Mucosa of descending colon (tissue), 3 donors: Measurements from ENCODE around the gene ALDH18A1. TPM values are rescaled to one million over a fixed set of nuclear protein-coding genes. Genes with fewer than 3 reads are reported as not detected.
A peak's percentile ranks its signal among the peaks of the same experiment; 100 is the strongest.

Experiments used
- ATAC-seq: fragments of 200-7000 bp; cut with Tn5 transposase; one replicate; pipeline ENCODE4 v1.9.1; 2020; ENCODE audit warnings: mild to moderate bottlenecking, moderate library complexity
- DNase-seq, 3 donors: peaks; one replicate each; pipeline ENCODE4 v3.0.0-alpha.2; 2020
- H3K36me3 ChIP-seq: fragments of 200-600 bp; one replicate; pipeline ENCODE4 v1.8.0; 2021; ENCODE audit warnings: low read depth, mild to moderate bottlenecking
- H3K4me1 ChIP-seq: fragments of 200-600 bp; one replicate; pipeline ENCODE4 v1.8.0; 2021; ENCODE audit warnings: low read depth, mild to moderate bottlenecking
- H3K4me3 ChIP-seq: fragments of 200-600 bp; one replicate; pipeline ENCODE4 v1.8.0; 2021; ENCODE audit warnings: mild to moderate bottlenecking
- H3K9me3 ChIP-seq: fragments of 200-600 bp; one replicate; pipeline ENCODE4 v1.8.0; 2021; ENCODE audit warnings: mild to moderate bottlenecking
- intact Hi-C, 2 donors: fragments of 100-400 bp; cut with DNase I in 1 of 2; cut with micrococcal nuclease in 1 of 2; formaldehyde crosslinking; loops; one replicate each; pipeline versions ENCODE4 v1.11.0 to v1.11.1; 2022; cut with DNase I, micrococcal nuclease
- total RNA-seq, 3 donors: library from RNA; stranded (reverse); fragmentation: NEBNext Ultra II Directional in 2 of 3; extraction: Animal tissue kit (Norgen Biotek cat#: 25700) in 2 of 3; gene quantifications; one replicate each; pipeline versions ENCODE4 v1.2.1 to v1.2.4, GENCODE V29; 2021 to 2023
- TF ChIP-seq, protein P1 (sequence below): fragments of 200-600 bp; IDR thresholded peaks from one replicate; pipeline ENCODE4 v1.8.0; 2022; ENCODE audit warnings: antibody characterized with exemption, mild to moderate bottlenecking
- donor health status: DM: no; HTN: no; CAD: no; lungs with moderate emphysema.
- donor health status: DM: no; HTN: no; CAD: no.
- donor health status: DM: no; HTN: yes; CAD: no.

Gene ALDH18A1
- total RNA-seq, 3 donors from 2014 or later: 85.6 to 230 (median 101) TPM

DNA sequence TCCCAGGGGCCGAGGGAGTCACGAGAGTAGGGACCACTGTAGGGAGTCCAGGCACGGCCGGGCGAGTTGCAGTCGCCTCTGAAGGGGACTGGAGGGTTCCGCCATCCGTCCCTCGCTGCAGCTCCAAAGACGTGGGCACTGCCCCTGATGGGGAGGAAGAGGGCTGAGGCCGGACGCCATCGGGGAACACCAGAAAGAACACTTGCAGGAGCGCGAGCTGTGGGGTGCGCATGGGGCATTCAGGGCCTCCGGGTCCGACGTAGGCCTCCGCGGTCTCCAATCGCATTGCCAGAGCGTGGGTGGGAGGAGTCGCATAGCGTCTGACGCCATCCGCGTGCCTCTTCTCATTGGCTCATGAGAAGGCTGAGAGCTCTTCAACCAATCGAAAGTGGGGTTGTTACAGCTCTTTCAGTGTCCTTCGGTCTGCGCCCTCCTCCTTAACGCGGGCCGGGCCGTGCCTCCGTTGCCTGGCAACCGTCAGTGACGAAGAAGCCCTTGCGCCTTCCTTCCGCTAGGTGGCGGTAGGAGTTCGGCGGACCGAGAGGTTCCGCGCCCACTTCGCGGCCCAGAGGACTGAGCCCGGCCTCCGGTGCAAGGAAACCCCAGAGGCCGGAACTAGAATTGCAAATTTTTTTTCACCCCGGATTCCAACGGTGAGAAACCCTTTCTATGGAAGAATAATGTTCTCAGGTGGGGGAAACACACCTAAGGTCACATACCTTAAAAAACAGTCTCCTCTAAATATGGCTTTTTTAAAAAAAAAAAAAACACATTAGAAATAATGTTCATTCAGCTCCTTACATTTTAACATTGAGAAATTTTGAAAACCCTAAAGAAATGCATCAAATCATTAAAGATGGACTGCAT, 37.4 kb upstream of the ALDH18A1 start, which contains the start of gene TCTN3:
Gene TCTN3 (minus strand): TSS at position 260 of the 867 bp plus-strand sequence. CDS start 28 bp downstream, at position 232.
- TF ChIP-seq, protein P1, sequence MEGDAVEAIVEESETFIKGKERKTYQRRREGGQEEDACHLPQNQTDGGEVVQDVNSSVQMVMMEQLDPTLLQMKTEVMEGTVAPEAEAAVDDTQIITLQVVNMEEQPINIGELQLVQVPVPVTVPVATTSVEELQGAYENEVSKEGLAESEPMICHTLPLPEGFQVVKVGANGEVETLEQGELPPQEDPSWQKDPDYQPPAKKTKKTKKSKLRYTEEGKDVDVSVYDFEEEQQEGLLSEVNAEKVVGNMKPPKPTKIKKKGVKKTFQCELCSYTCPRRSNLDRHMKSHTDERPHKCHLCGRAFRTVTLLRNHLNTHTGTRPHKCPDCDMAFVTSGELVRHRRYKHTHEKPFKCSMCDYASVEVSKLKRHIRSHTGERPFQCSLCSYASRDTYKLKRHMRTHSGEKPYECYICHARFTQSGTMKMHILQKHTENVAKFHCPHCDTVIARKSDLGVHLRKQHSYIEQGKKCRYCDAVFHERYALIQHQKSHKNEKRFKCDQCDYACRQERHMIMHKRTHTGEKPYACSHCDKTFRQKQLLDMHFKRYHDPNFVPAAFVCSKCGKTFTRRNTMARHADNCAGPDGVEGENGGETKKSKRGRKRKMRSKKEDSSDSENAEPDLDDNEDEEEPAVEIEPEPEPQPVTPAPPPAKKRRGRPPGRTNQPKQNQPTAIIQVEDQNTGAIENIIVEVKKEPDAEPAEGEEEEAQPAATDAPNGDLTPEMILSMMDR: peak; percentile 99
- H3K36me3 ChIP-seq: peaks cover 4% of the 10 kb centered on the region
- intact Hi-C loops: loop anchor here in 1 of 2 donors (5.0 kb wide), 1 partner anchor 148 kb away; no protein-coding TSS in a partner anchor

DNA sequence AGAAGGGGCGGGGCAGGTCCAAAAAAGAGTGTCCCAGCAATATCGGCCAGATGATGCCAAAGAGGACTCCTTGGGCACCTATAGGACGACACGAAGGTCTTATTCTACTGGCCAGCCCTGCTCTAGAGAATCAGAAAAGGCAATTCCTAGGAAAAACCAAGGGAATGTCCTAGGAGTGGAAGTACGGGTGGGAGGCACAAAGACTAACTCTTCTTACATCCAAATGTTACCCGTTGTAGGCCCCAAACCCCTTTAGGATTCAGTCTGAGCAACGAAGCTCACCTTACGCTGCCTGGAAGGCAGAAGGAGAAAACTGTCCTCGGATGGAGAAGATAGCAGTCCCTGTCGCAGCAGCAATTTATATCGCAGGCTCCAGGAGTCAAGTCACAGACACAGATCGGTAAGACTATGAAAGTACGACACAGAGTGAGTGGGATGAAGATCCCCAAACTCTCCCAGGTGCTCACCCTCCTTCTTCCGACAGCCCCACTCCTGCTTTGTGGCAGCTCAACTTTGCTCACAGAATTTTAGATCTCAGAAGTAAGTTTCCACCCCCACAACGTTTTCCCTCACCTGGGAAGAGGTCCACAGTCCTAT, 36.7 kb upstream of the ALDH18A1 start:
- Histone ChIP-seq H3K9me3 (no peaks in the 10 kb centered on the region), H3K36me3 (peaks cover 4% of the 10 kb centered on the region), H3K4me1 (peaks cover 5% of the 10 kb centered on the region), H3K4me3 (peak overlapping the region; percentile 49)
- TF ChIP-seq, protein P1: no peak
- DNase-seq (peak in 1 of 3 donors; percentile 9), ATAC-seq (no peak)
- intact Hi-C loops: loop anchor here in 1 of 2 donors (5.0 kb wide), 1 partner anchor 149 kb away; no protein-coding TSS in a partner anchor

More for the DNA sequence above, 37.4 kb upstream of the ALDH18A1 start, which contains the start of gene TCTN3:
- Histone ChIP-seq H3K4me1 (peaks cover 5% of the 10 kb centered on the region), H3K9me3 (no peaks in the 10 kb centered on the region), H3K4me3 (peak within 1 kb of the TSS; percentile 49)
- DNase-seq (peak; percentile 97 to 98 (median 97)), ATAC-seq (peak; percentile 99)

DNA sequence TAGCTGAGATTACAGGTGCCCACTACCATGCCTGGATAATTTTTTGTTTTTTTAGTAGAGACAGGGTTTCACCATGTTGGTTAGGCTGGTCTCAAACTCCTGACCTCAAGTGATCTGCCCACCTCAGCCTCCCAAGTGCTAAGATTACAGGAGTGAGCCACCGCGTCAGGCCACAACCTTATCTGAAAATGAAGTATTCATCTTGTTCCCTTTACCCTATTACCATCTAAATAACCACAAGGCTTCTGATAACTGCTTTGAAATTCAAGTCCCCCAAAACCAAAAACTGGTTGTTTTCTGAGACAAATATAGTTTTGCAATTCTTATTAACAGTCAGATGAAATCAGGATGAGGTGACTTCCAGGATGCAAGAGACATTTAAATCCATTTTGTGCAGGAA, 34.8 kb upstream of the ALDH18A1 start:
- no peak overlapping the region for H3K4me3 ChIP-seq
- intact Hi-C loops: loop anchor here in 1 of 2 donors (5.0 kb wide), 1 partner anchor 151 kb away; no protein-coding TSS in a partner anchor
- TF ChIP-seq, protein P1: no peak
- H3K9me3 ChIP-seq: no peaks in the 10 kb centered on the region
- H3K4me1 ChIP-seq: peaks cover 5% of the 10 kb centered on the region
- ATAC-seq (no peak), DNase-seq (no peak)
- peaks cover 4% of the 10 kb centered on the region for H3K36me3 ChIP-seq

DNA sequence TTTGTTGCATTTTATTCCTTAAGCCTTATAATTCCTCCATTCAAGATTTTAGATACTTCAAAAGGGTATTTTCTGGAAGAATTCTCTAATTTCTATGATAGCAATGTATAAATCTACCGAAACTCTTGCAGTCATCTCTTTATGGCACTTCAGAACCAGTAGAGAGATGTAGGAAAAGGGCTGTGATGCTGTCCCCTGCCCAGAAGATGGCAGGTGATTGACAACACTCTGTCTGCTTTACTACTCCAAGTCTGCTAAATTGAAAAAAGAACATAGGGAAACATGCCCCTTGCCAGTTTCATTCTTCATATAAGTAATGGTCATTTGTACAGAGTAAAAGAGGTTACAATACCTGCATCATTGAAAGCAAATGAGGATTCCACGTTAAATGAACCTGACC, 32.1 kb upstream of the ALDH18A1 start:
- Histone ChIP-seq H3K9me3 (no peaks in the 10 kb centered on the region), H3K36me3 (no peaks in the 10 kb centered on the region), H3K4me1 (peaks cover 5% of the 10 kb centered on the region), H3K4me3 (no peak overlapping the region)
- ATAC-seq (no peak), DNase-seq (no peak)
- TF ChIP-seq, protein P1: no peak
- intact Hi-C loops: no loop called here

DNA sequence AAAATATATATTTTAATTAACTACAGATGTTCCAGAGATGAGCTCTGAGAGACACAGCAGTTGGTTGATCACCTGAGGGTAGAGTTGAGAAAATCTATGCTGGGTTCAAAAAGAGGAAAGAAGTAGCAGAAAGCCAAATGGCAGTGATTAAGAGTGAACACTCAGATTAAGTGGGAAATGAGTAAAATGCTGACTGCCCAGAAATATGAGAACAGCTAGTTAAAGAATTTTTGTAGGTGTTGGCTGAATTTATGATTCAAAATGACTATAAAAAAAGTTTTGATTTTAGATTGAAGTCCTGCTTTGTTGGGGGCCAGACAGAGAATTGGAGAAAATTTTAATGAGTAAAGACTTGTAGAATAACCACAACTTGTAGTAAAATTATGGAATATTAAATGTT, 27.5 kb upstream of the ALDH18A1 start:
- intact Hi-C loops: no loop called here
- no peaks in the 10 kb centered on the region for H3K9me3 ChIP-seq
- H3K4me1 ChIP-seq: no peaks in the 10 kb centered on the region
- no peak for DNase-seq
- no peak for ATAC-seq
- TF ChIP-seq, protein P1: no peak
- no peaks in the 10 kb centered on the region for H3K36me3 ChIP-seq
- no peak overlapping the region for H3K4me3 ChIP-seq
